ENCODE measurements around the gene GTF2H1. TPM values are rescaled to one million over a fixed set of nuclear protein-coding genes. Genes with fewer than 3 reads are reported as not detected.

The GTF2H1 gene
- total and polyA plus RNA-seq, 9 of the 15 experiments (the other 6 are each of a cell fraction or from before 2014, with no cell fraction given): 56.9 to 126 (median 92.1) TPM

- TF ChIP-seq HBP1 (CRISPR knock-in tag; IDR thresholded peaks at IDR 0.05) (no peak), ZFP36 (IDR thresholded peaks at IDR 0.05; ENCODE audit: low read depth, low read length, partially characterized antibody) (no peak), IRF1 (CRISPR knock-in tag; IDR thresholded peaks at IDR 0.05; ENCODE audit: borderline replicate concordance) (peak; percentile 74), ZBTB17 (CRISPR knock-in tag; IDR thresholded peaks at IDR 0.05) (peak; percentile 51; the same call in 1 of the 2 replicates), CCNT2 (IDR thresholded peaks at IDR 0.05; ENCODE audit: borderline replicate concordance, extremely low read depth, insufficient read length, low read depth, low read length) (peak; percentile 92), RNF2 (IDR thresholded peaks at IDR 0.05) (peak; percentile 76), HCFC1 (IDR thresholded peaks at IDR 0.05; ENCODE audit: low read depth, low read length) (0 out of 2 replicates have a peak, but pooled peaks have one; percentile 28), ZNF384 (IDR thresholded peaks at IDR 0.05; ENCODE audit: low read depth, low read length) (no peak), RBFOX2 (IDR thresholded peaks at IDR 0.05; ENCODE audit: low read depth, low read length) (peak; percentile 100), ZFX (CRISPR knock-in tag; IDR thresholded peaks at IDR 0.05) (peak; percentile 97), TAF15 (IDR thresholded peaks at IDR 0.05; ENCODE audit: low read depth, low read length) (no peak), MAZ (CRISPR knock-in tag; conservative IDR thresholded peaks at IDR 0.05 in 1 of 2, IDR thresholded peaks at IDR 0.05 in 1 of 2) (peak; percentile 96 to 99), ELF1 (tag; IDR thresholded peaks at IDR 0.05) (0 out of 2 replicates have a peak, but pooled peaks have one; percentile 26), JUN (IDR thresholded peaks at IDR 0.05; ENCODE audit: borderline replicate concordance, low read depth, low read length) (peak; percentile 65; the same call in 1 of the 2 replicates), JUN (CRISPR knock-in tag; IDR thresholded peaks at IDR 0.05; ENCODE audit: borderline replicate concordance) (peak; percentile 79; the same call in 1 of the 2 replicates), HINFP (tag; conservative IDR thresholded peaks at IDR 0.05; ENCODE audit: low read depth) (peak; percentile 85), ZNF592 (IDR thresholded peaks at IDR 0.05) (peak; percentile 98)
Measured at GRCh38 chr11:18394275-18394927, 72.0 kb downstream of the GTF2H1 start, which contains the start of gene LDHA (continued).

All from K562 (cell line).